Fibroblast of lung (primary cell): ENCODE results near the gene HDAC4. TPM values are rescaled to one million over a fixed set of nuclear protein-coding genes. Genes with fewer than 3 reads are reported as not detected.

ENCODE experiments used
- DNase-seq, 2 donors: peaks; one replicate each; pipeline versions ENCODE4 v3.0.0 to v3.0.0-alpha.2; 2010; ENCODE audit warnings: low read depth in 2 of 2
- H2AFZ ChIP-seq: 2 replicates; pipeline ENCODE4 v1.5.1; 2012; ENCODE audit warnings: low read length, control low read depth, inconsistent platforms
- H3K27ac ChIP-seq: 2 replicates; pipeline ENCODE4 v1.5.1; 2011; ENCODE audit warnings: low read length, control low read depth; ENCODE audit not compliant: insufficient read depth
- H3K27me3 ChIP-seq: 2 replicates; pipeline ENCODE4 v1.5.1; 2011; ENCODE audit warnings: mild to moderate bottlenecking, low read length; ENCODE audit not compliant: control insufficient read depth, insufficient read depth
- H3K36me3 ChIP-seq: 2 replicates; pipeline ENCODE4 v1.5.1; 2011; ENCODE audit warnings: low read length; ENCODE audit not compliant: control insufficient read depth, insufficient read depth
- H3K4me1 ChIP-seq: 2 replicates; pipeline ENCODE4 v1.5.1; 2011; ENCODE audit warnings: low read length; ENCODE audit not compliant: control insufficient read depth, insufficient read depth; ENCODE audit errors: extremely low read depth
- H3K4me2 ChIP-seq: 2 replicates; pipeline ENCODE4 v1.5.1; 2011; ENCODE audit warnings: low read length, control low read depth; ENCODE audit not compliant: insufficient read depth; ENCODE audit errors: extremely low read depth
- H3K4me3 ChIP-seq, 4 experiments: fragments of 200-600 bp in 1 of 4; sonication (generic) in 1 of 4; replicated peaks in 1 of 4; 2 replicates each; pipeline ENCODE4 v1.5.1; 2011 to 2016; ENCODE audit warnings: low read length in 4 of 4, low read depth in 3 of 4, mild to moderate bottlenecking in 3 of 4, control low read depth in 2 of 4, inconsistent platforms in 1 of 4, mixed read lengths in 1 of 4; ENCODE audit not compliant: insufficient read depth in 1 of 4; ENCODE audit errors: control extremely low read depth in 1 of 4
- H3K79me2 ChIP-seq: 2 replicates; pipeline ENCODE4 v1.5.1; 2012; ENCODE audit warnings: mild to moderate bottlenecking, low read length, inconsistent platforms; ENCODE audit not compliant: control insufficient read depth, insufficient read depth
- H3K9ac ChIP-seq: 2 replicates; pipeline ENCODE4 v1.5.1; 2011; ENCODE audit warnings: mild to moderate bottlenecking, low read length, control low read depth; ENCODE audit not compliant: insufficient read depth
- H3K9me3 ChIP-seq: 2 replicates; pipeline ENCODE4 v1.5.1; 2012; ENCODE audit warnings: low read depth, low read length; ENCODE audit not compliant: control insufficient read depth, insufficient read depth
- H4K20me1 ChIP-seq: 2 replicates; pipeline ENCODE4 v1.5.1; 2011; ENCODE audit warnings: low read length; ENCODE audit not compliant: control insufficient read depth, insufficient read depth; ENCODE audit errors: extremely low read depth
- EZH2 ChIP-seq: IDR thresholded peaks from 2 replicates; pipeline ENCODE4 v1.5.1; 2012; ENCODE audit warnings: low read length, control low read depth, mild to moderate bottlenecking; ENCODE audit errors: missing control alignments
- polyA plus RNA-seq, 2 donors: library from polyadenylated mRNA; depleted of rRNA in 1 of 2; stranded (reverse) in 1 of 2; unstranded in 1 of 2; fragments of >200 nt; gene quantifications; 2 replicates each; pipeline ENCODE4 v1.2.1, GENCODE V29; 2011 to 2012; ENCODE audit warnings: missing spikeins in 1 of 2
- total RNA-seq: library from RNA; depleted of rRNA; stranded (reverse); fragments of >200 nt; gene quantifications from 2 replicates; pipeline ENCODE4 v1.2.1, GENCODE V29; 2014
- TF ChIP-seq, protein P1 (sequence below), 2 donors: IDR thresholded peaks in 1 of 2; conservative IDR thresholded peaks in 1 of 2; 1 replicate in 1 of 2; 2 replicates in 1 of 2; pipeline ENCODE4 v1.5.1; 2011 to 2012; ENCODE audit warnings: low read length in 2 of 2, control low read depth in 1 of 2, inconsistent platforms in 1 of 2, low read depth in 1 of 2, mild to moderate bottlenecking in 1 of 2

HDAC4 gene
- total and polyA plus RNA-seq, 2 donors (not counting 1 experiment from before 2014, with no cell fraction given): 7.4 to 19.8 TPM

DNA sequence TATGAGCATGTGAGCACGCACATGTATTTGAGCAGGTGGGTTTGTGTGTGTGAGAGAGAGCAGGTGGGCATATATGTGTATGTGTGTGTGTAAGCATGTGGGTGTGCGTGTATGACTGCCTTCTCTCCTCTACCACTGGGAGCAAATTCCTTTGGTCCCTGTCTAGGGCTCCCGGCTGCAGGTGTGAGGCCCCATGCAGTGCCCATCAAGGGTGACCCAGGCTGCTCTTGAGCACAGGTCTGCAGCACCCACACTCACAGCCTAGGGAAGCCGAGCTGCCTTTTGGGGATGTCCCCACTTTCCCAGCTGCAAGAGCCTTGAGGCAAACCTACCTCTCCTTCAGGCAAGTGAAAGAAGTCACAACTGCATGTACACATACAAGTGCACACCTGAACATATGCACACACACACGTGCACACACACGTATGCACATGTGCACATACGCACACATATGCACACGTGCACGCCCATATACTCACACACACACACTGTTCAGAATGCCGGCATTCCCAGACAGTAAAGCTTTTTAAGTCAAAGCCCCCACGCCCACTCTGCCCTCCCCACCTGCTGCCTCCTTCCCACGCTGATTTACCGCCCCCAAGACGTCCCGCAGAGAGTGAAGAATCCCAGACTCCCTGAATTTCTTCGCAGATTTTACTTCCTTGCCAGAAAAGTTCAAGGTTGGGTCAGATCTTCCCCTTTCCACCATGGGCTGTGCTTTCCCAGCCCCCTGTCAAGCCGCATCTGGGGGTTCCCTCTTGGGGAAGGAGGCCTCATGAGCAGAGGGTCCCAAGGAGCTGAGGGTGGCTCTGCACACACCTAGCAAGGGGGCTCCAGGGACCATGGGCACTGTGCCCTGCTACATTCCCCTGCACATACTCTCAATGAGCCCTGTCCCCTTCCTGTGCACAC lies 382.3 kb downstream of the HDAC4 start:
- no peak overlapping the region for H2AFZ ChIP-seq
- no peaks in the 10 kb centered on the region for H3K9me3 ChIP-seq
- no peak overlapping the region for H3K4me2 ChIP-seq
- peaks cover 18% of the 10 kb centered on the region for H3K27me3 ChIP-seq
- no peaks in the 10 kb centered on the region for H4K20me1 ChIP-seq
- DNase-seq: no peak
- H3K4me1 ChIP-seq: no peaks in the 10 kb centered on the region
- H3K36me3 ChIP-seq: no peaks in the 10 kb centered on the region
- no peak overlapping the region for H3K4me3 ChIP-seq
- no peak overlapping the region for H3K9ac ChIP-seq
- H3K27ac ChIP-seq: no peak overlapping the region
- TF ChIP-seq, protein P1, sequence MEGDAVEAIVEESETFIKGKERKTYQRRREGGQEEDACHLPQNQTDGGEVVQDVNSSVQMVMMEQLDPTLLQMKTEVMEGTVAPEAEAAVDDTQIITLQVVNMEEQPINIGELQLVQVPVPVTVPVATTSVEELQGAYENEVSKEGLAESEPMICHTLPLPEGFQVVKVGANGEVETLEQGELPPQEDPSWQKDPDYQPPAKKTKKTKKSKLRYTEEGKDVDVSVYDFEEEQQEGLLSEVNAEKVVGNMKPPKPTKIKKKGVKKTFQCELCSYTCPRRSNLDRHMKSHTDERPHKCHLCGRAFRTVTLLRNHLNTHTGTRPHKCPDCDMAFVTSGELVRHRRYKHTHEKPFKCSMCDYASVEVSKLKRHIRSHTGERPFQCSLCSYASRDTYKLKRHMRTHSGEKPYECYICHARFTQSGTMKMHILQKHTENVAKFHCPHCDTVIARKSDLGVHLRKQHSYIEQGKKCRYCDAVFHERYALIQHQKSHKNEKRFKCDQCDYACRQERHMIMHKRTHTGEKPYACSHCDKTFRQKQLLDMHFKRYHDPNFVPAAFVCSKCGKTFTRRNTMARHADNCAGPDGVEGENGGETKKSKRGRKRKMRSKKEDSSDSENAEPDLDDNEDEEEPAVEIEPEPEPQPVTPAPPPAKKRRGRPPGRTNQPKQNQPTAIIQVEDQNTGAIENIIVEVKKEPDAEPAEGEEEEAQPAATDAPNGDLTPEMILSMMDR (conservative IDR thresholded peaks at IDR 0.05 in 1 of 2, IDR thresholded peaks at IDR 0.05 in 1 of 2; ENCODE audit: low read depth in 1 of 2, low read length in 2 of 2): no peak
- no peak for TF ChIP-seq EZH2
- H3K79me2 ChIP-seq: no peaks in the 10 kb centered on the region

DNA sequence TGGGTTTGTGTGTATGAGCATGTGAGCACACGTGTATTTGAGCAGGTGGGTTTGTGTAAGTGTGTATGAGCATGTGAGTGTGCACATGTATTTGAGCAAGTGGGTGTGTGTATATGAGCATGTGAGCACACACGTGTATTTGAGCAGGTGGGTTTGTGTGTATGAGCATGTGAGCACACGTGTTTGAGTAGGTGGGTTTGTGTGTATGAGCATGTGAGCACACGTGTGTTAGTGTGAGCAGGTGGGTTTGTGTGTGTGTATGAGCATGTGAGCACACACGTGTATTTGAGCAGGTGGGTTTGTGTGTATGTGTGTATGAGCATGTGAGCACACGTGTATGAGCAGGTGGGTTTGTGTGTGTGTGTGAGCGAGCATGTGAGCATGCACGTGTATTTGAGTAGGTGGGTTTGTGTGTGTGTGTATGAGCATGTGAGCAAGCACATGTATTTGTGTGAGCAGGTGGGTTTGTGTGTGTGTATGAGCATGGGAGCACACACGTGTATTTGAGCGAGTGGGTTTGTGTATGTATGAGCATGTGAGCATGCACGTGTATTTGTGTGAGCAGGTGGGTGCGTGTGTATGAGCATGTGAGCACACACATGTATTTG lies 383.2 kb downstream of the HDAC4 start:
- H3K27ac ChIP-seq: no peak overlapping the region
- H4K20me1 ChIP-seq: no peaks in the 10 kb centered on the region
- H3K36me3 ChIP-seq: no peaks in the 10 kb centered on the region
- no peak overlapping the region for H3K9ac ChIP-seq
- H3K27me3 ChIP-seq: peaks cover 19% of the 10 kb centered on the region
- no peak overlapping the region for H2AFZ ChIP-seq
- H3K4me1 ChIP-seq: no peaks in the 10 kb centered on the region
- no peak for TF ChIP-seq EZH2
- TF ChIP-seq, protein P1 (conservative IDR thresholded peaks at IDR 0.05 in 1 of 2, IDR thresholded peaks at IDR 0.05 in 1 of 2; ENCODE audit: low read depth in 1 of 2, low read length in 2 of 2): no peak
- no peaks in the 10 kb centered on the region for H3K79me2 ChIP-seq
- H3K9me3 ChIP-seq: no peaks in the 10 kb centered on the region
- H3K4me2 ChIP-seq: no peak overlapping the region
- no peak for DNase-seq
- no peak overlapping the region for H3K4me3 ChIP-seq

DNA sequence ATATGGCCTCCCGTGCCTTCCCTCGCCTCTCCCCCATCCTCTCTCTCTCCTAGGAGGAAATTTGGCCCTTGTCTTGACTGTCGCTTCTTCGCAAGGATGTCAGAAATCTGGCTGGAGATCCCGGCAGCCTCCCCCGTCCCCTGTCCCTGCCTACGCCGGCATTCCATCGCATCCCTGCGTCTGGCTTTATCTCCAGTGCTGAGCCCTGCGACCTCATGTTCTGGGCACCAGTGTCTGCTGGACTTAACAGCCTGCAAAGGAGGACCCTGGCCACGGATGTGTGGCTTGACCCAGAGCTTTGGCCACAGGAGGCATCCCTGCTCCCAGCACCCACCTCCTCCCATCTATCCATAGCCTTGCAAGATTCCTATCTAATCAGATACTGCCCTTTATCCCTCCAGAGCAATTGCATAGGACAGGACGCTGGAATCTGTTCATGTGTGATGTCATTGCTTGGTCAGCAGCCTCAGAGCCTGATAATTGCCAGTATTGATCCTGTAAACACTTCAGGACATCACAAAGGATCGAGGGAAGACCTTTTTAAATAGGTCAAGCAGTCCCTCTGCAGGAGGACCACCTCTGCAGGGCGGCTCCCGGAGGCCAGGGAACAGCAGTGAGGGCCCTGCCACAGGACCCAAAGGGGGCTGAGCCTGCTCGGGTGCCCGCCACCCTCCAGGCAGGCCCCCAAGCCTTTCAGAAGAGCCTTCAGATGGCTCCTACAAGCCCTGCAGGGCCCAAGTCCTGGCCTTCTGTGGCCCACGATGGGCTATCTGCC lies 384.7 kb downstream of the HDAC4 start:
- Histone ChIP-seq H3K79me2 (no peaks in the 10 kb centered on the region), H3K4me2 (no peak overlapping the region), H3K36me3 (no peaks in the 10 kb centered on the region), H3K9me3 (no peaks in the 10 kb centered on the region), H3K27me3 (peaks cover 14% of the 10 kb centered on the region), H3K9ac (no peak overlapping the region), H3K4me1 (no peaks in the 10 kb centered on the region), H3K27ac (no peak overlapping the region), H2AFZ (no peak overlapping the region), H3K4me3 (no peak overlapping the region), H4K20me1 (peaks cover 2% of the 10 kb centered on the region)
- DNase-seq: no peak
- TF ChIP-seq, protein P1 (conservative IDR thresholded peaks at IDR 0.05 in 1 of 2, IDR thresholded peaks at IDR 0.05 in 1 of 2; ENCODE audit: low read depth in 1 of 2, low read length in 2 of 2): no peak
- TF ChIP-seq EZH2: no peak
